IMR-90 (cell line): ENCODE data around the gene GPATCH2. TPM values are rescaled to one million over a fixed set of nuclear protein-coding genes. Genes with fewer than 3 reads are reported as not detected.

Source experiments
- ATAC-seq: fragments of 200-7000 bp; cut with Tn5 transposase; 2 replicates; pipeline ENCODE4 v1.9.1; 2020; ENCODE audit warnings: low read depth, mild to moderate bottlenecking, moderate library complexity
- BruUV-seq: library from RNA; stranded (reverse); fragments of 400-500 nt; replicated peaks from 2 replicates; lab custom pipeline; 2021; lab: Mats Ljungman, UMichigan
- CTCF ChIA-PET: fragments of 300-600 bp; formaldehyde crosslinking; extraction: SDS; loops from one replicate; lab custom pipeline; 2021; ENCODE audit warnings: antibody characterized with exemption; lab: Yijun Ruan, JAX
- POLR2A ChIA-PET: fragments of 300-600 bp; sonication (Branson Sonifier 250); formaldehyde crosslinking; loops from one replicate; lab custom pipeline; 2022; ENCODE audit warnings: antibody characterized with exemption; ENCODE audit not compliant: unreplicated experiment; lab: Charles Lee
- DNase-seq: peaks from one replicate; pipeline ENCODE4 v3.0.0; 2013
- H2AFZ ChIP-seq: replicated peaks from 2 replicates; pipeline ENCODE3; 2013; ENCODE audit warnings: low read length, mild to moderate bottlenecking; ENCODE audit not compliant: poor library complexity
- H2AK5ac ChIP-seq: 2 replicates; pipeline ENCODE4 v1.6.1; 2013; ENCODE audit warnings: low read depth, low read length, inconsistent platforms
- H2AK9ac ChIP-seq: replicated peaks from 2 replicates; pipeline ENCODE3; 2013; ENCODE audit warnings: mild to moderate bottlenecking, low read depth, low read length, moderate library complexity; ENCODE audit not compliant: poor library complexity
- H2BK120ac ChIP-seq: 2 replicates; pipeline ENCODE4 v1.6.1; 2013; ENCODE audit warnings: low read depth, low read length, inconsistent platforms
- H2BK15ac ChIP-seq: 3 replicates; pipeline ENCODE4 v1.6.1; 2013; ENCODE audit warnings: low read depth, low read length, inconsistent platforms
- H2BK20ac ChIP-seq: 2 replicates; pipeline ENCODE4 v1.6.1; 2013; ENCODE audit warnings: low read depth, mild to moderate bottlenecking, inconsistent platforms, low read length, moderate library complexity
- H2BK5ac ChIP-seq: 2 replicates; pipeline ENCODE4 v1.6.1; 2013; ENCODE audit warnings: mild to moderate bottlenecking, low read depth, low read length, inconsistent platforms; ENCODE audit not compliant: poor library complexity, severe bottlenecking
- H3K14ac ChIP-seq: replicated peaks from 2 replicates; pipeline ENCODE4 v1.6.1; 2013; ENCODE audit warnings: low read depth, low read length, inconsistent platforms
- H3K18ac ChIP-seq: 2 replicates; pipeline ENCODE4 v1.6.1; 2013; ENCODE audit warnings: low read depth, low read length, control low read depth
- H3K23ac ChIP-seq: 2 replicates; pipeline ENCODE4 v1.6.1; 2013; ENCODE audit warnings: low read depth, low read length, inconsistent platforms
- H3K27ac ChIP-seq: 2 replicates; pipeline ENCODE4 v1.5.1; 2013; ENCODE audit warnings: mild to moderate bottlenecking, control low read depth, low read length; ENCODE audit not compliant: insufficient read depth
- H3K27me3 ChIP-seq: 2 replicates; pipeline ENCODE4 v1.6.1; 2013; ENCODE audit warnings: low read length; ENCODE audit not compliant: control insufficient read depth, insufficient read depth
- H3K36me3 ChIP-seq: 2 replicates; pipeline ENCODE4 v1.6.1; 2013; ENCODE audit warnings: low read length, mixed read lengths; ENCODE audit not compliant: control insufficient read depth, insufficient read depth
- H3K4ac ChIP-seq: 2 replicates; pipeline ENCODE4 v1.6.1; 2013; ENCODE audit warnings: low read depth, low read length, inconsistent platforms
- H3K4me1 ChIP-seq: 2 replicates; pipeline ENCODE4 v1.6.1; 2013; ENCODE audit warnings: low read length, mixed read lengths; ENCODE audit not compliant: control insufficient read depth, insufficient read depth
- H3K4me2 ChIP-seq: 2 replicates; pipeline ENCODE4 v1.6.1; 2013; ENCODE audit warnings: low read depth, mild to moderate bottlenecking, control low read depth, low read length, moderate library complexity
- H3K4me3 ChIP-seq: 2 replicates; pipeline ENCODE4 v1.5.1; 2013; ENCODE audit warnings: low read depth, mild to moderate bottlenecking, control low read depth, low read length, moderate library complexity; ENCODE audit not compliant: insufficient read depth
- H3K56ac ChIP-seq: 2 replicates; pipeline ENCODE4 v1.6.1; 2013; ENCODE audit warnings: low read length, inconsistent platforms; ENCODE audit not compliant: insufficient read depth; ENCODE audit errors: extremely low read depth
- H3K79me1 ChIP-seq, 2 experiments: 2 replicates each; pipeline ENCODE4 v1.6.1; 2013; ENCODE audit warnings: low read length in 2 of 2, inconsistent platforms in 1 of 2, low read depth in 1 of 2
- H3K9ac ChIP-seq: 2 replicates; pipeline ENCODE4 v1.6.1; 2013; ENCODE audit warnings: low read depth, low read length, control low read depth
- H3K9me1 ChIP-seq: 2 replicates; pipeline ENCODE4 v1.6.1; 2013; ENCODE audit warnings: low read length, inconsistent platforms; ENCODE audit not compliant: insufficient read depth
- H3K9me3 ChIP-seq: 2 replicates; pipeline ENCODE4 v1.6.1; 2013; ENCODE audit warnings: low read length; ENCODE audit not compliant: control insufficient read depth, insufficient read depth
- H4K20me1 ChIP-seq: 2 replicates; pipeline ENCODE4 v1.6.1; 2013; ENCODE audit warnings: low read length, inconsistent platforms; ENCODE audit not compliant: insufficient read depth
- H4K5ac ChIP-seq: 2 replicates; pipeline ENCODE4 v1.6.1; 2013; ENCODE audit warnings: mild to moderate bottlenecking, low read depth, low read length, control low read depth
- H4K8ac ChIP-seq, 2 experiments: 2 replicates each; pipeline ENCODE4 v1.6.1; 2013; ENCODE audit warnings: low read depth in 2 of 2, low read length in 2 of 2, control low read depth in 1 of 2, inconsistent platforms in 1 of 2
- H4K91ac ChIP-seq: 2 replicates; pipeline ENCODE4 v1.6.1; 2013; ENCODE audit warnings: low read depth, low read length, inconsistent platforms; ENCODE audit not compliant: insufficient read depth
- BHLHE40 ChIP-seq: fragments of 150-350 bp; IDR thresholded peaks from 2 replicates; pipeline ENCODE4 v1.6.1; 2016; ENCODE audit warnings: mild to moderate bottlenecking, low read depth, low read length
- CEBPB ChIP-seq: IDR thresholded peaks from 2 replicates; pipeline ENCODE4 v1.6.1; 2012; ENCODE audit warnings: low read depth, low read length, improper control_type of control experiment
- CHD1 ChIP-seq: IDR thresholded peaks from 2 replicates; pipeline ENCODE4 v1.6.1; 2012; ENCODE audit warnings: low read depth, low read length, improper control_type of control experiment
- ELK1 ChIP-seq: fragments of 150-350 bp; IDR thresholded peaks from 2 replicates; pipeline ENCODE4 v1.6.1; 2016; ENCODE audit warnings: low read depth, mild to moderate bottlenecking, low read length, moderate library complexity, borderline replicate concordance
- FOS ChIP-seq: fragments of 150-350 bp; IDR thresholded peaks from 2 replicates; pipeline ENCODE4 v1.6.1; 2016; ENCODE audit warnings: low read depth, low read length
- MAFK ChIP-seq: IDR thresholded peaks from 2 replicates; pipeline ENCODE4 v1.6.1; 2012; ENCODE audit warnings: low read depth, low read length, improper control_type of control experiment
- MAZ ChIP-seq: IDR thresholded peaks from 2 replicates; pipeline ENCODE4 v1.6.1; 2012; ENCODE audit warnings: low read depth, mild to moderate bottlenecking, low read length, improper control_type of control experiment, moderate library complexity, borderline replicate concordance
- MXI1 ChIP-seq: IDR thresholded peaks from 2 replicates; pipeline ENCODE4 v1.6.1; 2012; ENCODE audit warnings: low read depth, mild to moderate bottlenecking, low read length, moderate library complexity, borderline replicate concordance
- NFE2L2 ChIP-seq: fragments of 150-350 bp; IDR thresholded peaks from 2 replicates; pipeline ENCODE4 v1.6.1; 2016; ENCODE audit warnings: low read depth, mild to moderate bottlenecking, low read length
- POLR2A ChIP-seq: IDR thresholded peaks from 2 replicates; pipeline ENCODE4 v1.6.1; 2012; ENCODE audit warnings: mild to moderate bottlenecking, low read depth, low read length
- RAD21 ChIP-seq: IDR thresholded peaks from 2 replicates; pipeline ENCODE4 v1.6.1; 2012; ENCODE audit warnings: low read length, improper control_type of control experiment
- RCOR1 ChIP-seq: IDR thresholded peaks from 2 replicates; pipeline ENCODE4 v1.6.1; 2012; ENCODE audit warnings: mild to moderate bottlenecking, low read length, improper control_type of control experiment; ENCODE audit not compliant: insufficient replicate concordance
- RFX5 ChIP-seq: IDR thresholded peaks from 2 replicates; pipeline ENCODE4 v1.8.0; 2012; ENCODE audit warnings: low read depth, mild to moderate bottlenecking, low read length, moderate library complexity
- SMC3 ChIP-seq: fragments of 150-350 bp; IDR thresholded peaks from 2 replicates; pipeline ENCODE4 v1.6.1; 2016; ENCODE audit warnings: low read depth, mild to moderate bottlenecking, antibody characterized with exemption, low read length, moderate library complexity
- WGBS, 2 experiments: methylation state at CpG; one replicate each; pipeline versions ENCODE4 v1.1.5 to v1.1.7; 2013; ENCODE audit warnings: missing lambda C conversion rate in 2 of 2; ENCODE audit not compliant: insufficient read length in 1 of 2; ENCODE audit errors: extremely low coverage in 2 of 2; 5-methylcytosine and 5-hydroxymethylcytosine counted together
- dilution Hi-C: fragments of 300-500 bp; cut with HindIII; formaldehyde crosslinking; loops from one replicate; pipeline ENCODE4 v1.14.3; 2018; ENCODE audit warnings: low sequenced_read_pairs; ENCODE audit not compliant: unreplicated experiment
- in situ Hi-C: fragments of 300-500 bp; cut with MboI; formaldehyde crosslinking; loops from 3 replicates; pipeline ENCODE4 v1.14.3; 2019; ENCODE audit warnings: low sequenced_read_pairs, inconsistent platforms, mixed read lengths
- intact Hi-C: fragments of 100-400 bp; cut with micrococcal nuclease; formaldehyde crosslinking; loops from 2 replicates; pipeline ENCODE4 v1.10.0; 2022
- polyA plus RNA-seq, 3 experiments: library from polyadenylated mRNA; depleted of rRNA; stranded (reverse); fragments of >200 nt; gene quantifications; 2 replicates each; pipeline ENCODE4 v1.2.3, GENCODE V29; 2012; ENCODE audit warnings: low replicate concordance in 1 of 3
- total RNA-seq: library from RNA; depleted of rRNA; stranded (reverse); fragments of >200 nt; gene quantifications from 2 replicates; pipeline ENCODE4 v1.2.3, GENCODE V29; 2012
- TF ChIP-seq, protein P1 (sequence below): fragments of 150-350 bp; IDR thresholded peaks from 2 replicates; pipeline ENCODE4 v1.6.1; 2017; ENCODE audit warnings: mild to moderate bottlenecking, antibody characterized with exemption, low read length, low read depth
- TF ChIP-seq, protein P2 (sequence below): conservative IDR thresholded peaks from 2 replicates; pipeline ENCODE4 v1.5.1; 2012; ENCODE audit warnings: mild to moderate bottlenecking, low read depth, low read length, improper control_type of control experiment

GPATCH2 gene
- total and polyA plus RNA-seq, 2 of the 4 experiments (the other 2 are of a cell fraction) = 4.7 to 11.8 TPM

DNA sequence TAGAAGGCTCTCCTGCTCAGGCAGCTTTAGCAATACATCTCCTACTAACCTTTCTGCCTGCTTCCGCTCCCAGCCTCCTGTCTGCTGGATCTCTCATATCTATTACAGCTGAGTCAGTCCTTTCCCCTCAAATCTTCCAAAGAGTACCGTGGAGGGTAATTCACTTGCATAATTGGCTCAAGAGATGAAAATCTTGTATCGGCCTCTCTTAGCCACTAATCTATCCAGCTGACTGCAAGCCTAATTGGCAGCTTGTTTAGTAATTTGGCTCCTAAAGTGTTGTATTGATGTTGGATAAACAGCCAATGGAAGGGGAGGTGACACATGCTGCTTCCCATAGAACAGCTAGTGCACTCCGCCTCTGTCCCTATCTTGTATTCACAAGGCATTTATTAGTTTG lies 195.7 kb downstream of the GPATCH2 start:
- BruUV-seq = no TSS peak
- H2BK15ac ChIP-seq = no peak overlapping the region
- no peaks in the 10 kb centered on the region for H3K27me3 ChIP-seq
- no peak overlapping the region for H3K18ac ChIP-seq
- no peak overlapping the region for H3K14ac ChIP-seq
- H3K9ac ChIP-seq = no peak overlapping the region
- no peak overlapping the region for H3K27ac ChIP-seq
- H2BK20ac ChIP-seq = no peak overlapping the region
- H3K9me1 ChIP-seq = no peaks in the 10 kb centered on the region
- peaks cover 8% of the 10 kb centered on the region for H3K36me3 ChIP-seq
- H3K23ac ChIP-seq = no peak overlapping the region
- H4K20me1 ChIP-seq = no peaks in the 10 kb centered on the region
- no peaks in the 10 kb centered on the region for H3K79me1 ChIP-seq
- no peak overlapping the region for H3K56ac ChIP-seq
- in situ Hi-C loops = no loop called here
- 100% methylated on average over 1 of the region's 4 CpGs; no CpG with 5 or more reads in 1 of the 2 experiments for WGBS, 2 experiments
- DNase-seq (no peak), ATAC-seq (no peak)
- no peak overlapping the region for H3K4me2 ChIP-seq
- no peak overlapping the region for H2BK120ac ChIP-seq
- ChIA-PET CTCF (no interaction called here), POLR2A (no interaction called here)
- no peak overlapping the region for H3K4me3 ChIP-seq
- H4K8ac ChIP-seq = no peak overlapping the region
- intact Hi-C loops = no loop called here
- no peak overlapping the region for H2AK5ac ChIP-seq
- no peak overlapping the region for H4K5ac ChIP-seq
- H4K91ac ChIP-seq = no peak overlapping the region
- H3K4ac ChIP-seq = no peak overlapping the region
- no peaks in the 10 kb centered on the region; the same call in 1 of the 2 replicates for H3K9me3 ChIP-seq
- no peak overlapping the region for H2AFZ ChIP-seq
- H2BK5ac ChIP-seq = no peak overlapping the region
- no peak overlapping the region for H2AK9ac ChIP-seq
- TF ChIP-seq SMC3 (no peak), ELK1 (no peak), RCOR1 (no peak), CEBPB (no peak), NFE2L2 (no peak), BHLHE40 (no peak), CHD1 (no peak), MXI1 (no peak), MAZ (no peak), RAD21 (no peak), FOS (no peak), RFX5 (no peak), MAFK (no peak), POLR2A (no peak)
- TF ChIP-seq, protein P1, sequence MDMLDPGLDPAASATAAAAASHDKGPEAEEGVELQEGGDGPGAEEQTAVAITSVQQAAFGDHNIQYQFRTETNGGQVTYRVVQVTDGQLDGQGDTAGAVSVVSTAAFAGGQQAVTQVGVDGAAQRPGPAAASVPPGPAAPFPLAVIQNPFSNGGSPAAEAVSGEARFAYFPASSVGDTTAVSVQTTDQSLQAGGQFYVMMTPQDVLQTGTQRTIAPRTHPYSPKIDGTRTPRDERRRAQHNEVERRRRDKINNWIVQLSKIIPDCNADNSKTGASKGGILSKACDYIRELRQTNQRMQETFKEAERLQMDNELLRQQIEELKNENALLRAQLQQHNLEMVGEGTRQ = no peak
- TF ChIP-seq, protein P2, sequence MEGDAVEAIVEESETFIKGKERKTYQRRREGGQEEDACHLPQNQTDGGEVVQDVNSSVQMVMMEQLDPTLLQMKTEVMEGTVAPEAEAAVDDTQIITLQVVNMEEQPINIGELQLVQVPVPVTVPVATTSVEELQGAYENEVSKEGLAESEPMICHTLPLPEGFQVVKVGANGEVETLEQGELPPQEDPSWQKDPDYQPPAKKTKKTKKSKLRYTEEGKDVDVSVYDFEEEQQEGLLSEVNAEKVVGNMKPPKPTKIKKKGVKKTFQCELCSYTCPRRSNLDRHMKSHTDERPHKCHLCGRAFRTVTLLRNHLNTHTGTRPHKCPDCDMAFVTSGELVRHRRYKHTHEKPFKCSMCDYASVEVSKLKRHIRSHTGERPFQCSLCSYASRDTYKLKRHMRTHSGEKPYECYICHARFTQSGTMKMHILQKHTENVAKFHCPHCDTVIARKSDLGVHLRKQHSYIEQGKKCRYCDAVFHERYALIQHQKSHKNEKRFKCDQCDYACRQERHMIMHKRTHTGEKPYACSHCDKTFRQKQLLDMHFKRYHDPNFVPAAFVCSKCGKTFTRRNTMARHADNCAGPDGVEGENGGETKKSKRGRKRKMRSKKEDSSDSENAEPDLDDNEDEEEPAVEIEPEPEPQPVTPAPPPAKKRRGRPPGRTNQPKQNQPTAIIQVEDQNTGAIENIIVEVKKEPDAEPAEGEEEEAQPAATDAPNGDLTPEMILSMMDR = no peak
- no peaks in the 10 kb centered on the region for H3K4me1 ChIP-seq
- dilution Hi-C loops = no loop called here
